Measurements from ENCODE around the gene HPSE2.

Gene HPSE2

DNA sequence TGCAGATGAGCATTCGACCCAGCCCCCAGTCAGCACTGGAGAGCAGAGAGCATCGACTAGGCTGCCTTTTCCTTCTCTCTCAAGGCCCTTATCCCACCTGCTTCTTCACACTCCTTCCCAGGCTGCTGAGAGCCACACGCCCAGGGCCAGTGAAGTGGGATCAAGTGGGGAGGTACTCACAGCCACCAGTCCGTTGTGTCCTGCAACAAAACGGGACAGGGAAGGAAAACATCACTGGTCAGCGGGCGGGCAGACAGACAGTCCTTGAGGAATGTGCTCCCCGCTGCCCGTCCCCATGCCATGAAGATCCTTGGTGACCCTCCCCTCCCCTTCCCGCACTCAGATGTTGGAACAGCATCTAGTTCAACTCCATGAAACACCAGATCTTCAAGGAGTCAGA lies 824.9 kb downstream of the HPSE2 start:
- no peak for DNase-seq (ENCODE audit: low read depth)

DNA sequence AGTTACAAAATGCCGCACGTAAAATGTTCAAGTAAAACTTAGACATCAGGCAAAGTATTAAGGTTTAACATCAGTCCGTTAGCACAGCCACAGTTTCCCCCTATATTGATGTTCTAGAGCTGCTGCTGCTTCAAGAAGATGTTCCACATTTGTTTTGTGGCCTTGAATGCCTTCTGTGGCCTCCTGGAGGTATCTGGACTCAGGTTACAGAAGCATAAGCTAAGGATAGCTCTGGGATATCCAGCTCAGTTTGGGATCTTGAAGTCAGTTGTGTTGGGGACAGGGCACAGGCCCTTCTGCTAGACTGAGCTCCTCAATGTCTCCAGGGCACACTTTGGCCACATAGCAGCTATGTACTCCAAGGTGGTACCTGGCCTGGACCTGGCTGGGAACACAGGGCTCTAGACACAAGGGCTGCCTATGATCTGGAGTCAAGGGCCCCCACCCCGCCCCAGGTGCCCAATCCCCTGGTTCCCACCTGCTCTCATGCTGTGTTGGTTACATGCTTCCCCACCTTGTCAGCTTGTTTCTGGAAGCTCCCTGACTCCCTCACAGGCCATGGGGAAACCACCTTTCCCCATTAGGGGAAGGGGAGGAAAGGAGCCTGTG lies 825.4 kb downstream of the HPSE2 start:
- DNase-seq (ENCODE audit: low read depth), result no peak

DNA sequence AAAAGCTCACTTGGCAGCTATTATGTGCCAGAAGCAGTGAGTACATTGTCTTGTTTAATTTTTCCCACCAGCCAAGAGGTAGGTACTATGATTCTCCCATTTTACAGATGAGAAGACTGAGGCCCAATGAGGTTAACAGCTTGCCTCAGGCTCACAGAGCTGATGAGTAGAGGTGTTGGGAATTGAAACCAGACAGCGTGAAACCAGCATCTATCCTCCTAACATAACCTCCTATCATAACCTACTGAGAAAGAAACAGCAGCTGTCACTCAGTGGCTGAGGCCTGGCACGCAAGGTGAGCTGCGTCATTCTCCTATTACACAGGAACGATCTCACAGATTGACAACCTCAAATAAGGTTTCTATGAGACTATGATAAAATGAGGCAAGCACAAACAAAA lies 826.9 kb downstream of the HPSE2 start:
- no peak for DNase-seq (ENCODE audit: low read depth)

DNA sequence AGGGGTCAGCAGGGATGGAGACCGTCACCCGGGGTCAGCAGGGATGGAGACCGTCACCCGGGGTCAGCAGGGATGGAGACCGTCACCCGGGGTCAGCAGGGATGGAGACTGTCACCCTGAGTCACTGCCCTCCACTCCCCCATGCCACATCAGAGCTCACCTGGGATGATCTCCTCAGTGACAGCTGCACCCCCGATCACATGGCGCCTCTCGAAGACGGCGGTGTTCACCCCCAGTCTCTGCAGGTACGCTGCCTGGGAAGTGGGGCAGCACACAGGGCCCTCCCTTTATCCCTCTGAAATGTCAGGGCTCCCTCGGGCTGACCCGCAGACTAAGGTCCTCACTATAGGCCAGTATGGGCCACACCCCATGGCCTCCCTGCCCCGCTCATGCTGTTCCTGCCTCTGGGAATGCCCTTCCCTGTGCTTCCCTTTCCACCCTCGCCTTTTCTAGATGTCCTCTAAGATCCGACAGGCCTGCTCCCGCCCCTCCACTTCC lies 827.9 kb downstream of the HPSE2 start:
- DNase-seq (ENCODE audit: low read depth), result no peak

Data from HS-27A (cell line).